ENCODE results near the gene SGCG.

GRCh38 chr13:23140492-23140891 lies 40.3 kb upstream of the SGCG start:
- TF ChIP-seq POLR2AphosphoS5 (IDR thresholded peaks at IDR 0.05; ENCODE audit: low read depth, low read length): no peak
- TF ChIP-seq REST (IDR thresholded peaks at IDR 0.05; ENCODE audit: insufficient read depth in 1 of 2, low read depth in 2 of 2, low read length in 2 of 2): no peak
